GM23338 (cell line): Measurements from ENCODE around the gene FAM171A1. TPM values are rescaled to one million over a fixed set of nuclear protein-coding genes. Genes with fewer than 3 reads are reported as not detected.

ENCODE experiments used
- ATAC-seq: fragments of 200-7000 bp; cut with Tn5 transposase; 3 replicates; pipeline ENCODE4 v1.9.1; 2020
- DNase-seq: peaks from one replicate; pipeline ENCODE4 v3.0.0-alpha.2; 2015; ENCODE audit warnings: low spot score
- H2AFZ ChIP-seq: fragments of 200-600 bp; sonication (generic); 2 replicates; pipeline ENCODE4 v1.8.0; 2016; ENCODE audit warnings: antibody characterized with exemption, mild to moderate bottlenecking, moderate library complexity
- H3F3A ChIP-seq: fragments of 200-600 bp; sonication (generic); replicated peaks from 2 replicates; pipeline ENCODE4 v1.8.0; 2017; ENCODE audit warnings: antibody characterized with exemption, mixed run types, low read depth
- H3K27ac ChIP-seq: fragments of 200-600 bp; sonication (generic); 2 replicates; pipeline ENCODE4 v1.6.1; 2016; ENCODE audit warnings: low read depth
- H3K27me3 ChIP-seq: fragments of 200-600 bp; sonication (generic); 2 replicates; pipeline ENCODE4 v1.8.0; 2016; ENCODE audit warnings: mild to moderate bottlenecking, mixed run types, moderate library complexity; ENCODE audit not compliant: insufficient read depth
- H3K36me3 ChIP-seq: fragments of 200-600 bp; sonication (generic); 2 replicates; pipeline ENCODE4 v1.8.0; 2016; ENCODE audit warnings: mild to moderate bottlenecking; ENCODE audit not compliant: insufficient read depth
- H3K4me1 ChIP-seq: fragments of 200-600 bp; sonication (generic); 2 replicates; pipeline ENCODE4 v1.8.0; 2016; ENCODE audit warnings: mild to moderate bottlenecking, moderate library complexity; ENCODE audit not compliant: insufficient read depth
- H3K4me2 ChIP-seq: fragments of 200-600 bp; sonication (generic); 2 replicates; pipeline ENCODE4 v1.7.1; 2017; ENCODE audit warnings: mixed run types
- H3K4me3 ChIP-seq: fragments of 200-600 bp; sonication (generic); 2 replicates; pipeline ENCODE4 v1.6.1; 2016; ENCODE audit warnings: mixed run types
- H3K79me2 ChIP-seq: fragments of 200-600 bp; sonication (generic); replicated peaks from 2 replicates; pipeline ENCODE4 v1.8.0; 2017; ENCODE audit warnings: mild to moderate bottlenecking; ENCODE audit not compliant: insufficient read depth
- H3K9me2 ChIP-seq: fragments of 200-600 bp; sonication (generic); 2 replicates; pipeline ENCODE4 v1.8.0; 2017; ENCODE audit not compliant: insufficient read depth
- H4K20me1 ChIP-seq: fragments of 200-600 bp; sonication (generic); replicated peaks from 2 replicates; pipeline ENCODE4 v1.8.0; 2017; ENCODE audit warnings: mild to moderate bottlenecking; ENCODE audit not compliant: insufficient read depth
- H3K27ac Mint-ChIP-seq: 2 replicates; pipeline ENCODE4 v1.8.0; 2020; ENCODE audit warnings: inconsistent platforms, mild to moderate bottlenecking, moderate library complexity, mixed read lengths
- H3K27me3 Mint-ChIP-seq: 3 replicates; pipeline ENCODE4 v1.8.0; 2022; ENCODE audit warnings: low read depth, mild to moderate bottlenecking, moderate library complexity, mixed read lengths, inconsistent platforms; ENCODE audit not compliant: insufficient read depth, poor library complexity
- H3K36me3 Mint-ChIP-seq: 3 replicates; pipeline ENCODE4 v1.8.0; 2021; ENCODE audit warnings: low read depth, mild to moderate bottlenecking, inconsistent platforms, moderate library complexity, mixed read lengths
- H3K4me1 Mint-ChIP-seq: 3 replicates; pipeline ENCODE4 v1.8.0; 2020; ENCODE audit warnings: mild to moderate bottlenecking, inconsistent platforms, mixed read lengths
- H3K4me3 Mint-ChIP-seq: 3 replicates; pipeline ENCODE4 v1.8.0; 2021; ENCODE audit warnings: moderate library complexity, mild to moderate bottlenecking, inconsistent platforms, mixed read lengths
- H3K9me3 Mint-ChIP-seq: 3 replicates; pipeline ENCODE4 v1.8.0; 2020; ENCODE audit warnings: moderate library complexity, mild to moderate bottlenecking, inconsistent platforms, mixed read lengths
- CREB1 ChIP-seq: fragments of 250-450 bp; sonication (Bioruptor Pico); IDR thresholded peaks from 2 replicates; pipeline ENCODE4 v1.5.0; 2020; ENCODE audit warnings: low read depth, mild to moderate bottlenecking, moderate library complexity
- EZH2phosphoT487 ChIP-seq: fragments of 200-600 bp; sonication (generic); IDR thresholded peaks from one replicate; pipeline ENCODE4 v1.8.1; 2018; ENCODE audit warnings: antibody characterized with exemption; ENCODE audit not compliant: unreplicated experiment
- NANOG ChIP-seq: IDR thresholded peaks from 2 replicates; pipeline ENCODE4 v1.6.1; 2016; ENCODE audit warnings: antibody characterized with exemption, borderline replicate concordance
- POLR2AphosphoS5 ChIP-seq: IDR thresholded peaks from 2 replicates; pipeline ENCODE4 v1.6.1; 2016; ENCODE audit warnings: antibody characterized with exemption, low read depth
- polyA plus RNA-seq: library from polyadenylated mRNA; unstranded; fragments of >200 nt; fragmentation: Nextera tagmentation; extraction: Ambion mirVana; gene quantifications from 2 replicates; pipeline ENCODE4 v1.2.1, GENCODE V29; 2016
- total RNA-seq: library from RNA; depleted of rRNA; stranded (reverse); fragments of >200 nt; shearing (Covaris generic); gene quantifications from 2 replicates; pipeline ENCODE4 v1.2.3, GENCODE V29; 2014
- TF ChIP-seq, protein P1 (sequence below): fragments of 250-450 bp; sonication (Bioruptor Pico); IDR thresholded peaks from 2 replicates; pipeline ENCODE4 v1.5.0; 2020; ENCODE audit warnings: mild to moderate bottlenecking, moderate library complexity
- TF ChIP-seq, protein P2 (sequence below): IDR thresholded peaks from one replicate; pipeline ENCODE4 v1.6.1; 2018; ENCODE audit warnings: antibody characterized with exemption; ENCODE audit not compliant: unreplicated experiment

The FAM171A1 gene
- total and polyA plus RNA-seq, 2 experiments from 2014 or later = 11.3 to 32.2 TPM

DNA sequence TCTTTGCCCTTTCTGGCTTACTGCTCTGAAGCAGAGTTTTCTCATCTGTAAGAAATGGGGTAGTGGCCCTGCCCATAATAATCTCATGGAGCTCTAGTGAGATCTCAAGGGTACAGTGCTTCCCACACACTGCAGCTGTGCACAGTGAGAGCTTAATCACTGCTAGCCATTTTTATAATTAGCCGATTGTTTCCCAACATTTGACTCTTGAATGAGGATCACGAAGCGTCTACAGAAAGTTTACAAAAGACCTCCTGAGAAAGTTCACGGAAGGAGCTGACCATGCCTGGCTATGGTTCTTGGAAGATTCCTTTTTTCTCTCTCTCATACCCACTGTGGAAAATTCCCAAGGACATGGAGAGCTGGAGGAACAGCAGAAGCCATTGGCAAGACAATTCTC is 70.4 kb downstream of the FAM171A1 start (continued):
- TF ChIP-seq, protein P1, sequence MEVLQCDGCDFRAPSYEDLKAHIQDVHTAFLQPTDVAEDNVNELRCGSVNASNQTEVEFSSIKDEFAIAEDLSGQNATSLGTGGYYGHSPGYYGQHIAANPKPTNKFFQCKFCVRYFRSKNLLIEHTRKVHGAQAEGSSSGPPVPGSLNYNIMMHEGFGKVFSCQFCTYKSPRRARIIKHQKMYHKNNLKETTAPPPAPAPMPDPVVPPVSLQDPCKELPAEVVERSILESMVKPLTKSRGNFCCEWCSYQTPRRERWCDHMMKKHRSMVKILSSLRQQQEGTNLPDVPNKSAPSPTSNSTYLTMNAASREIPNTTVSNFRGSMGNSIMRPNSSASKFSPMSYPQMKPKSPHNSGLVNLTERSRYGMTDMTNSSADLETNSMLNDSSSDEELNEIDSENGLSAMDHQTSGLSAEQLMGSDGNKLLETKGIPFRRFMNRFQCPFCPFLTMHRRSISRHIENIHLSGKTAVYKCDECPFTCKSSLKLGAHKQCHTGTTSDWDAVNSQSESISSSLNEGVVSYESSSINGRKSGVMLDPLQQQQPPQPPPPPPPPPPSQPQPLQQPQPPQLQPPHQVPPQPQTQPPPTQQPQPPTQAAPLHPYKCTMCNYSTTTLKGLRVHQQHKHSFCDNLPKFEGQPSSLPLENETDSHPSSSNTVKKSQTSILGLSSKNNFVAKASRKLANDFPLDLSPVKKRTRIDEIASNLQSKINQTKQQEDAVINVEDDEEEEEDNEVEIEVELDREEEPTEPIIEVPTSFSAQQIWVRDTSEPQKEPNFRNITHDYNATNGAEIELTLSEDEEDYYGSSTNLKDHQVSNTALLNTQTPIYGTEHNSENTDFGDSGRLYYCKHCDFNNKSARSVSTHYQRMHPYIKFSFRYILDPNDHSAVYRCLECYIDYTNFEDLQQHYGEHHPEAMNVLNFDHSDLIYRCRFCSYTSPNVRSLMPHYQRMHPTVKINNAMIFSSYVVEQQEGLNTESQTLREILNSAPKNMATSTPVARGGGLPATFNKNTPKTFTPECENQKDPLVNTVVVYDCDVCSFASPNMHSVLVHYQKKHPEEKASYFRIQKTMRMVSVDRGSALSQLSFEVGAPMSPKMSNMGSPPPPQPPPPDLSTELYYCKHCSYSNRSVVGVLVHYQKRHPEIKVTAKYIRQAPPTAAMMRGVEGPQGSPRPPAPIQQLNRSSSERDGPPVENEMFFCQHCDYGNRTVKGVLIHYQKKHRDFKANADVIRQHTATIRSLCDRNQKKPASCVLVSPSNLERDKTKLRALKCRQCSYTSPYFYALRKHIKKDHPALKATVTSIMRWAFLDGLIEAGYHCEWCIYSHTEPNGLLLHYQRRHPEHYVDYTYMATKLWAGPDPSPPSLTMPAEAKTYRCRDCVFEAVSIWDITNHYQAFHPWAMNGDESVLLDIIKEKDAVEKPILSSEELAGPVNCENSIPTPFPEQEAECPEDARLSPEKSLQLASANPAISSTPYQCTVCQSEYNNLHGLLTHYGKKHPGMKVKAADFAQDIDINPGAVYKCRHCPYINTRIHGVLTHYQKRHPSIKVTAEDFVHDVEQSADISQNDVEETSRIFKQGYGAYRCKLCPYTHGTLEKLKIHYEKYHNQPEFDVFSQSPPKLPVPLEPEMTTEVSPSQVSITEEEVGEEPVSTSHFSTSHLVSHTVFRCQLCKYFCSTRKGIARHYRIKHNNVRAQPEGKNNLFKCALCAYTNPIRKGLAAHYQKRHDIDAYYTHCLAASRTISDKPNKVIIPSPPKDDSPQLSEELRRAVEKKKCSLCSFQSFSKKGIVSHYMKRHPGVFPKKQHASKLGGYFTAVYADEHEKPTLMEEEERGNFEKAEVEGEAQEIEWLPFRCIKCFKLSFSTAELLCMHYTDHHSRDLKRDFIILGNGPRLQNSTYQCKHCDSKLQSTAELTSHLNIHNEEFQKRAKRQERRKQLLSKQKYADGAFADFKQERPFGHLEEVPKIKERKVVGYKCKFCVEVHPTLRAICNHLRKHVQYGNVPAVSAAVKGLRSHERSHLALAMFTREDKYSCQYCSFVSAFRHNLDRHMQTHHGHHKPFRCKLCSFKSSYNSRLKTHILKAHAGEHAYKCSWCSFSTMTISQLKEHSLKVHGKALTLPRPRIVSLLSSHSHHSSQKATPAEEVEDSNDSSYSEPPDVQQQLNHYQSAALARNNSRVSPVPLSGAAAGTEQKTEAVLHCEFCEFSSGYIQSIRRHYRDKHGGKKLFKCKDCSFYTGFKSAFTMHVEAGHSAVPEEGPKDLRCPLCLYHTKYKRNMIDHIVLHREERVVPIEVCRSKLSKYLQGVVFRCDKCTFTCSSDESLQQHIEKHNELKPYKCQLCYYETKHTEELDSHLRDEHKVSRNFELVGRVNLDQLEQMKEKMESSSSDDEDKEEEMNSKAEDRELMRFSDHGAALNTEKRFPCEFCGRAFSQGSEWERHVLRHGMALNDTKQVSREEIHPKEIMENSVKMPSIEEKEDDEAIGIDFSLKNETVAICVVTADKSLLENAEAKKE (CRISPR knock-in tag) = no peak
- TF ChIP-seq NANOG (no peak), POLR2AphosphoS5 (no peak), EZH2phosphoT487 (no peak)

DNA sequence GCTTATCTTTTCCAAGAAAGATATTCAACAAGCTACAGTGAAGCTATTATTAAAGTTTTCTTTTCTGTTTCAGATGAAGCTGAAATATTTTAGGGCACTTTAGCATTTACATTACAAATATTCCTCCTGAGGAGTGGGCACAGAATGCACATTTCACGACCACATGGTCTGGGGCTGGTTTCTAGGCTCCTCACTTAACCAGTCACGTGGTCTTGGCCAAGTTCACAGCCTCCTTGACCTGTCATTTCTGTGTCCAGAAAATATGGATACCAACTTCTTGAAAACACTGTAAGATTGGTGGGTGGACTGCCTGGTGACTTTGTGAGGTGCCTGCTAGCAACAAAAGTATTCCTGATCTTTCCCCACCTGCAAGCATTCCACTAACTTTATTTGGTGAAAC is 70.9 kb downstream of the FAM171A1 start:
- ATAC-seq = no peak

More for the DNA sequence above, 70.9 kb downstream of the FAM171A1 start:
- no peaks in the 10 kb centered on the region for H3K36me3 Mint-ChIP-seq
- peaks cover 3% of the 10 kb centered on the region for H3K27me3 Mint-ChIP-seq
- H3K4me1 ChIP-seq = no peaks in the 10 kb centered on the region; the same call in 1 of the 2 replicates
- no peaks in the 10 kb centered on the region for H3K27me3 ChIP-seq
- H3K9me2 ChIP-seq = no peaks in the 10 kb centered on the region
- H3K27ac ChIP-seq = no peak overlapping the region
- peaks cover 3% of the 10 kb centered on the region; the same call in 1 of the 2 replicates for H3K79me2 ChIP-seq
- no peak overlapping the region for H3K27ac Mint-ChIP-seq
- H3F3A ChIP-seq = no peaks in the 10 kb centered on the region
- no peak overlapping the region for H3K4me2 ChIP-seq
- H3K4me1 Mint-ChIP-seq = peaks cover 8% of the 10 kb centered on the region; the same call in 1 of the 3 replicates
- H3K9me3 Mint-ChIP-seq = no peaks in the 10 kb centered on the region
- DNase-seq = no peak
- H3K36me3 ChIP-seq = no peaks in the 10 kb centered on the region
- H3K4me3 ChIP-seq = no peak overlapping the region
- H4K20me1 ChIP-seq = no peaks in the 10 kb centered on the region; the same call in none of the 2 replicates
- H3K4me3 Mint-ChIP-seq = no peak overlapping the region
- no peak overlapping the region for H2AFZ ChIP-seq
- no peak for TF ChIP-seq POLR2AphosphoS5
- TF ChIP-seq CREB1 (CRISPR knock-in tag) = no peak
- TF ChIP-seq, protein P2, sequence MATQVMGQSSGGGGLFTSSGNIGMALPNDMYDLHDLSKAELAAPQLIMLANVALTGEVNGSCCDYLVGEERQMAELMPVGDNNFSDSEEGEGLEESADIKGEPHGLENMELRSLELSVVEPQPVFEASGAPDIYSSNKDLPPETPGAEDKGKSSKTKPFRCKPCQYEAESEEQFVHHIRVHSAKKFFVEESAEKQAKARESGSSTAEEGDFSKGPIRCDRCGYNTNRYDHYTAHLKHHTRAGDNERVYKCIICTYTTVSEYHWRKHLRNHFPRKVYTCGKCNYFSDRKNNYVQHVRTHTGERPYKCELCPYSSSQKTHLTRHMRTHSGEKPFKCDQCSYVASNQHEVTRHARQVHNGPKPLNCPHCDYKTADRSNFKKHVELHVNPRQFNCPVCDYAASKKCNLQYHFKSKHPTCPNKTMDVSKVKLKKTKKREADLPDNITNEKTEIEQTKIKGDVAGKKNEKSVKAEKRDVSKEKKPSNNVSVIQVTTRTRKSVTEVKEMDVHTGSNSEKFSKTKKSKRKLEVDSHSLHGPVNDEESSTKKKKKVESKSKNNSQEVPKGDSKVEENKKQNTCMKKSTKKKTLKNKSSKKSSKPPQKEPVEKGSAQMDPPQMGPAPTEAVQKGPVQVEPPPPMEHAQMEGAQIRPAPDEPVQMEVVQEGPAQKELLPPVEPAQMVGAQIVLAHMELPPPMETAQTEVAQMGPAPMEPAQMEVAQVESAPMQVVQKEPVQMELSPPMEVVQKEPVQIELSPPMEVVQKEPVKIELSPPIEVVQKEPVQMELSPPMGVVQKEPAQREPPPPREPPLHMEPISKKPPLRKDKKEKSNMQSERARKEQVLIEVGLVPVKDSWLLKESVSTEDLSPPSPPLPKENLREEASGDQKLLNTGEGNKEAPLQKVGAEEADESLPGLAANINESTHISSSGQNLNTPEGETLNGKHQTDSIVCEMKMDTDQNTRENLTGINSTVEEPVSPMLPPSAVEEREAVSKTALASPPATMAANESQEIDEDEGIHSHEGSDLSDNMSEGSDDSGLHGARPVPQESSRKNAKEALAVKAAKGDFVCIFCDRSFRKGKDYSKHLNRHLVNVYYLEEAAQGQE = no peak
- TF ChIP-seq, protein P1 (CRISPR knock-in tag) = no peak
- no peak for TF ChIP-seq NANOG
